NCI-H226 (cell line): ENCODE data around the gene HOXD11.

Experiments
- DNase-seq: peaks from one replicate; pipeline ENCODE4 v3.0.0-alpha.2; 2015

The HOXD11 gene

DNA sequence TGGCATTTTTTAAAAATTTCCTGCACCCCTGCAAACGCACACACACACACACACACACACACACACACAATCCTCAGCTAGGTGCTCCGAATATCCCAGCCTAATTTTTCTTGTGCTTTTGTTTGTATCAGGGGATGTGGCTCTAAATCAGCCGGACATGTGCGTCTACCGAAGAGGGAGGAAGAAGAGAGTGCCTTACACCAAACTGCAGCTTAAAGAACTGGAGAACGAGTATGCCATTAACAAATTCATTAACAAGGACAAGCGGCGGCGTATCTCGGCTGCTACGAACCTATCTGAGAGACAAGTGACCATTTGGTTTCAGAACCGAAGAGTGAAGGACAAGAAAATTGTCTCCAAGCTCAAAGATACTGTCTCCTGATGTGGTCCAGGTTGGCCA is 12.7 kb upstream of the HOXD11 start:
- DNase-seq, result no peak

DNA sequence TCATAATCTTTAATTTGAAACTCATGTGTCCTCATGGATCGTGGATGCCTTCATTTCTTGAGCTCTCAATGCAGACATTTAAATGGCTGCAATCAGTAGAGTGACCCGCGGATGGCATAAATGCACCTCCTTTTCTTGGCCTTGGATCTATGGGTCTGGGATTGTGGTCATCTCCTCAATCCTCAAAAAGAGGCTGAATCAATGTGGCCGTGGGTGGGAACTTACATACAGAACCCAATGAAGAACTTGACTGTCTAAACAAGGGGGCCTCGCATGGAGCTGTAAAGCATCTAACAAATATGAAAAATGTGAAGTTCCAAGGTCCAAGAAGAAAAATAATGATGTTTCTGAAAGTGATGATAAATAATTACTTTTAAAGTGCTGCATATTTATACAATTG is 11.7 kb upstream of the HOXD11 start:
- no peak for DNase-seq

DNA sequence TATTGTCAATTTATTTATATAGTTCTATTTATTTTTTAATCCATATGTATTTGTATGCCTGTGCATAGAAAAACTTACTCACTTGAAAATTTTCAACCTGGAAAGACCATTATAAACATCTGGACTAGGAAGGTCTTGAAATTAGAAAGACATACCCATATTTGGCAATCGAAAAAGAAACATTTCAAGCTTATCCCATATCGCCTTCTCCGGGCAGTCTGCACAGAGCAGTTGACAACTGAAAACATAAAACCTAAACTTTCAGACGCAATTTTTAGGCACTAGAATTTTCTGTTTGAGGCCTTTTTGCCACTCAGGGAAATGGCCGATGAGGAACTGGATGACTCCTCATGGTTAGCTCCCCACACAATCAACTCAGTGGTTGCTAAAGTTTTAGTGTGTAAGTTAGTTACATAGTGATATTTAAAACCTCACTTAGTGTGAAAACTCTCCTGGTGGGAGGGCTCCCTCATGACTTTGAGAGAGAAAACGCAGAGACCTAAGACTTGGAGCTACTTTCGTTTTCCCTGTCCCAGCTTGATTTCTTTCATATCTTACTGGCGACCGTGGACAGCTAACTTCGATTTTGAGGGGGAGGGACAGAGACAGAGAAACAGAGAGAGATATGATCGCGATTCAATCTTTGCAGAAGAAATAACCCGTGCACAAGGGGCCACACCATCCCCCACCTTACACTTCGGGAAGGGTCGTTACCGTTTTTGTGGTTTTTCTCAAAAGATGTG is 10.7 kb upstream of the HOXD11 start:
- no peak for DNase-seq

DNA sequence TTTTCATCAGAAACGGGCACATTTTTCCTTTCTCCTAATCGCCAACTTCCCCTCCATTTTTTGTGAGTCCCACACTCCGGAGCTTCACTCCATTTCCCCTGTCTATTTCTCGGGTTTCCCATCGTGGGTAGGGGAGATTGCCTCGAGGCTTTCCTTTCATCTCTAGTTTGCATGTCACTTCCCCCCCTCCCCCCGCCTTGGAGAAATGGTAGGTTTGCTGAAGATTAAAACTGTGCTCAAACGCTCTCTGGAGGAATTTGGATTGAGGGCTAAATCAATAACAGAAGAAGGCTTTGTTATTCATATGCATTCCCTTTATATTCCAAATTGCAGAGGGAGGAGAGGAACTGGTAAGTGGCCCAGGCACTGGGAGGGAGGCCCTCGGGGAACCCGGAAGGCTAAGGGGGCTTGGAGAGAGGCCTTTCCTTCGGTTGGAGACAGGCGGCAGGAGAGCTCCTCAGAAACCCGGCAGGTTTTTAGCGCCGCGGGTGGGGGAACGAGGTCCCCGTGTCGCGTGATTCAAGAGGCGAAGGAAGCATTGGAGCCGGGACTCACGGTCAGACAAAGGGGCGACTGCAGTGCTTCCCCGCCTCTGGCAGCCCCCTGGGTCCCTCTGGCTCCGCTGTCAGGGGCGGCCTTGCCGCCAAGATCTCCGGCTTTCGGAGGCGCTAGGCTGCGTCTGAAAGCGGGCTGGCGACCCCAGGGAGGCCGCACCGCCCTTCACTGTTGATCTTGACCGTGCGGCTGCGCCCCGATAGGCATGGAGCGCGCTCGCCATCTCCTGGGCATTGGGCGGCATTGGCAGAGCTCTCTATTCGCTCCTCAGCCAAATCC is 9.9 kb upstream of the HOXD11 start:
- DNase-seq, result peak; percentile 51

DNA sequence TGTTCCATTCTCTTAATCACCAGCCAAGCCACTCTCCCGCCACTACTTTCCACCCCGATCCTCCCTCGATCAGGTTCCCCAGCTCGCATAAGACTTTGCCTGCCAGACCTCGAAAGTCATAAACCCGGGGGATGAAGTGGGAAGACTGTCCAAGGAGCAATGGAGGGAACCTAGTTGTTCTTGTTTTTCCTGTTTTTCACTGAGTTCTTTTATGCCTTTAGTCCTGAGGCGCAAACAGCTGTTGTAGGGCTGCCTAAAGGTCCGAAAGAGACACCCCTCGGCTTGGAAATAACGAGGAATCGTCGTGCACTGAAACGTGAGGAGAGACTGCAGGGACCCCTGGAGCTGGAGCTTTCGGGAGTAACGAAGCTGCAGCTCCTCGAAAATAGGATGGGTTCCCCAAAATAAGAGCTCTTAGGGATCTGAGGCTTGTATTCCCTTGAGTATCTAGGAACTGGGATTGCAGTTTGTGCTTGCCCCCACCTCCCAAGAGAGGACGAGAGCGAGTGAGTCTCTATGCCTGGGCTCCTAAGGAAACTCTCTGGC is 9.2 kb upstream of the HOXD11 start:
- DNase-seq, result no peak

DNA sequence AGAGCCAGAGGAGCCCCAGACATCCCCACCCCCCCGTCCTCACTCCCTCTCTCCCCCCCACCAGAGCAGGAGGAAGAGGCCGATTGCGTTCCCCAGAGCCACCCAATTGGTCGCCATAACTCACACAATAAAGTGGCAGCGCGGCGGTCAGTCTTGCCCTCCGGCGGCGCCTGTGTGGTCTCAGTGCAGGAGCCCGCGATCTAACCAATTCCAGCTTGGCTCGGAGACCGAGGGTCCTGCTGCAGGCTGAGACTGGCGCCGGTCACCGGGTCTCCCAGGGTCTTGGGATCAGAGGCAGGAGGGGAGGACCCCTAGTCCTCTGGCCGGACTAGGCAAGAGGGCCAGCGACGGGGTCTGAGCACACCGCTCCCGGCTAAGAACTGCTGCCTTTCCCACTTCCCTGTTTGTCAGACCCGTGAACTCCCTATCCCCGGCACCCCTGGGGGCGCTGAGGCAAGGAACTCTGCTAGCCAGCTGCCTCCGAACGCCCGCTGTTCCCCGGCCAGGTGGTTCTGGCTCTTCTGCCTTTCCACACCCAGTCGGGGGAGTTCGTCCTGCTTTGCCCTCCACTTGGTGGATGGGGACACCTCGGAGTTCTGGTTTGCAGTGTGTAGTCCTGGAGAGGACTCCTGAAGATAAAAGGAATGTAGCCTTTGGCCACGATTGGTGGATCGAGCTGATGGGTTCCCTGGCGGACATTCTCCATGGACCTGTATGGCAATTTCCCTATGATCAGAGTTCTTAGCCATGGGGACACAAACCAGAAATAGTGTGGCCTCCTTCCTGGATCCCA is 8.5 kb upstream of the HOXD11 start:
- no peak for DNase-seq

DNA sequence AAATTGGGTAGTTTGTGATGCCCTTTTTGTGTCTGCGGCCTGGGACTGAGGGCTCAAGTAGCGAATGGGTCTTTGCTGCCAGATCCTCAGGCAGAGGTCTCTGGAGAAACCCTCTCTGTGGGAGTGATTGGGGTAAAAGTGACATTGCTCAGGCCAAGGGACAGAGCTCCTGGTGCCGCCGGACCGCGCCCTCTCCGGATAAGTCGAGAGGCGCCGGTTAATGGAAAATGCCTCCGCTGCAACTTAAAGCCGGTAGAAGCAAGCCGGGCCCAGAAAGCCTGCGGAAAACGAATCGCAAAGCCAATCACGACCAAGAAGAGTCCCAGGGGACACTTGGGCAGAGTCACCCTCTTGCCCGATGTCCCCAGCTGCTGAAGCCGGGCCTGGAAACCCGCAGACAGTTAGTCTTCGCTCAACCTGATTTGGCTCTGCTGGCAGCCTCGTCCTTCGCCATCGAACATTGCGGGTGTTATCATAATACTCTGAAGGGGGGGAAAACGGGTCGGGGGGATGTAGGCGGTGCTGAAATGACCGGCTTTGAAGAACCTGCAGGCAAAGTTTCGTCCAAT is 7.8 kb upstream of the HOXD11 start:
- no peak for DNase-seq

DNA sequence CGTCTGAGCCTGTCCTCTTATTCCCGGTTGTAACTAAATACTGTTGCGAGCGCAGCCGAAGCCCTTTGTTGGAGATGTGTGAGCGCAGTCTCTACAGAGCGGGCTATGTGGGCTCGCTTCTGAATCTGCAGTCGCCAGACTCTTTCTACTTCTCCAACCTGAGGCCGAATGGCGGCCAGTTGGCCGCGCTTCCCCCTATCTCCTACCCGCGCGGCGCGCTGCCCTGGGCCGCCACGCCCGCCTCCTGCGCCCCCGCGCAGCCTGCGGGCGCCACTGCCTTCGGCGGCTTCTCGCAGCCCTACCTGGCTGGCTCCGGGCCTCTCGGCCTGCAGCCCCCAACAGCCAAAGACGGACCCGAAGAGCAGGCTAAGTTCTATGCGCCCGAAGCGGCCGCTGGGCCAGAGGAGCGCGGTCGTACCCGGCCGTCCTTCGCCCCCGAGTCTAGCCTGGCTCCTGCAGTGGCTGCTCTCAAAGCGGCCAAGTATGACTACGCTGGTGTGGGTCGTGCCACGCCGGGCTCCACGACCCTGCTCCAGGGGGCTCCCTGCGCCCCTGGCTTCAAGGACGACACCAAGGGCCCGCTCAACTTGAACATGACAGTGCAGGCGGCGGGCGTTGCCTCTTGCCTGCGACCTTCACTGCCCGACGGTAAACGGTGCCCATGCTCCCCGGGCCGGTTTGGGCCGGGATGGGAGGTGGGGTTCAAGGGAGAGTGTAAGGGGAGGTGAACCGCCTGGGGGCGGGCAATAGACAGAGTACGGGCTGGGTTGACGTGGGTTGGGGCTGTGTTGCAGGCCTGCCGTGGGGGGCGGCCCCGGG is 7.1 kb upstream of the HOXD11 start, which contains the start of gene HOXD12:
Gene HOXD12 (plus strand): TSS at position 68 of the 819 bp plus-strand sequence. CDS start 7 bp downstream, at position 75.
- no peak for DNase-seq

DNA sequence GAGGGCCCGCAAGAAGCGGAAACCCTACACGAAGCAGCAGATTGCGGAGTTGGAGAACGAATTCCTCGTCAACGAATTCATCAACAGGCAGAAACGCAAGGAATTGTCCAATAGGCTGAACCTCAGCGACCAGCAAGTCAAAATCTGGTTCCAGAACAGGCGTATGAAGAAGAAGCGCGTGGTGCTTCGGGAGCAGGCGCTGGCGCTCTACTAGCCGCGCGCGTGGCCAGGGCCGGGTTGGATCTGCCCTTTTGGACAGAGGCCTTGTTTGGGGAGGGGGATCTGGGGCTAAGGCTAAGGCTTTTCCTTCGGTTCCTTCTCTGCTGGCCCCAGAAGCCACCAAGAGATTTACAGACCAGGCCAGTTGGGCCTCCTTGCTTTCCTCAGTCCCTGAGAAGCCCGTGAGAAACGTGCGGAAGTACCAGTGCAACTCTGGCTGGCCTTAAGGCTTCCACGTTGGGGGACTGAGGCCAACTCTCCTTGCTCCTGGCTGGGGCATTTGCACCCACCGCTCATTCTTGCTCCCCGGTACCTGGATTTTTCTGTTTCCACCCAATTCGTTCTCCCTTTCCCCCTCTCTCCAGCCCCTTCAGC is 6.4 kb upstream of the HOXD11 start:
- DNase-seq, result no peak

DNA sequence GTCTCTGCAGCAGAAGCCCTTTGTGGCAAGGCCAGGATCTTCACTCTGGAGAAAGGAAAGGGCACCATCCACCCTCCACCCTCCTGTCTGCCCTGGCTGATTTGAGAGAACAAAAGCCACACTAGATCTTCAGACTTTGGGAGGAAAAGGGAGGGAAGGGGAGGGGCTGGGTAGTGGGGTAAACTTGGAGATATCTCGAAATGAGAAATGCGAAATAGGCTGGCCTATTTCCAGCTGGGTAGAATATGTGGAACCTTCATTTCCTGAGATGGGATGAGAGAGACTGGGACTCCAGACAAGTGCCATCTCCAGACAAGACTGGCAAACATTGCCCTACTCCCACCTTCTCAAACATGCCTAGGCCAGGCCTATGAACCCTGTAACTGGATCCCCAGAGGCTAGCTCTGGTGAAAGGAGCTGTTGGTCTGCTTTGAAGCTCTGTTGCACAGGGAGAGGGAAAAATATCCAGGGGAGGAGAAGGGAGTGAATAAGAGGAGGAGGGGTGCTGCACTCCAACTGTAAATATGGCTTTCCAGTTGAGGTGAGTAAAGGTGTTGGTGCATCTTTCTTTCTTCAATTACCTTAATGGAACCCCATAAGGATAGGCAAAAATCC is 5.8 kb upstream of the HOXD11 start:
- no peak for DNase-seq

DNA sequence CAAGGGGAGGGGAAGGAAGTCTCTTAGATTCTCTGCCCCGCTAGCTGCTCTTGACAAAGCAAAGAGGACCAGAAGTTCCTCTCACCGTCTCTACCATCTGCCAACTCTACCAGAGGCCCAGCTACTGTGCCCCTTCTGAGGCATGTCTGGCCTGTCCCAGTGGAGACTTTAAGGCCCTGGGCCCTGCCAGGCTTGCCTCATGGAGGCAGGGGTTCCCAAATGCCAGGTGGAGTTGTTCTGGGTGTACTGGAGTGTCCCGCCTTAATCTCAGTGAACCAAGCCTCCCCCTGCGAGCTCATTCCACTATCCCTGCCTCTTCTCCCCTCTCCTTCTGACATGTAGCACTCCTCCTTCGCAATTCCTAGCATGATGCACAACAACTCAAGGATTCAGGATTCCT is 5.2 kb upstream of the HOXD11 start:
- DNase-seq, result no peak

DNA sequence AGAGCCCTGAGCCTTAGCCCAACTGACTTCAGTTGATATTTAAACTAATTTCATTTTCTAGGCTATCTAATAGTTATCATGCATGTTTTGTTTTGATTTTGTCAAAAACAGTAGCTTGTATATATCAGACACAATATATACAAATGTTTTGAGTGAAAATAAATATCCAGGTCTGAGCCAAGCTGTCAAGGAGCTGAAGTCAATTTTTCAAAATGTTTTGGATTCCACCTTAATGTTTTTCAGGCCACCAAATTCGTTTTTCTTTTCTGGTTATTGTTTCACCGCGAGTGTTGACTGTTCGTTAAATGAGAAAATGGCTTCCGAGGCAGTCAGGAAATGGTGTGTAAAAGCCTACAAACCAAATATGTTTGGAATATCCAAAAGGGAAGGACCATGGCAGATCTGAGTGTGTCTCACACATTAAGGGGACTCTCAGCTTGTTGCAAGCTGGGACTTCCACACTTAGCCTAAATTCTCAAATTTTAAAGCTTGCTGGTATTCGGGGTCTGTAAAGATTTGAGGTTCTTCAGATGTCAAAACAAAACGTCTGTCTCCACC is 4.7 kb upstream of the HOXD11 start:
- DNase-seq, result no peak

DNA sequence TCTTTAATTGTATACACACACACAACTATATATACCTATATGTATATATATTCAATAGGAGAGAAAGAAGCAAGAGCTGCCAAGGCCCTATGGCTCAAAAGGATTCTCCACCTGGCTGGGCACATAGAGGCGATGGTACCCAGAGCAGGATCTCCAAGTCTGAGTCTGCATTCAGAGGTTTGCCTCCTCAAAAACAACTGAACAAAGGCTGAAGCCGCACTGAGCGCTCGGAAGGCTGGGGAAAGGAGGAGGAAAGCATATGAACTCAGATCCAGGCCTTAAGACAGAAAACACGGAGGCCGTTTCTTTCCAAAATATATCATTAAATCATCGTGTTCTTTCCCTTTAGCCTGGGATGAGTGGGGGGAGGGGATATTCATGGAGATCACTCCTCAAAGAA is 3.9 kb upstream of the HOXD11 start:
- DNase-seq, result no peak

DNA sequence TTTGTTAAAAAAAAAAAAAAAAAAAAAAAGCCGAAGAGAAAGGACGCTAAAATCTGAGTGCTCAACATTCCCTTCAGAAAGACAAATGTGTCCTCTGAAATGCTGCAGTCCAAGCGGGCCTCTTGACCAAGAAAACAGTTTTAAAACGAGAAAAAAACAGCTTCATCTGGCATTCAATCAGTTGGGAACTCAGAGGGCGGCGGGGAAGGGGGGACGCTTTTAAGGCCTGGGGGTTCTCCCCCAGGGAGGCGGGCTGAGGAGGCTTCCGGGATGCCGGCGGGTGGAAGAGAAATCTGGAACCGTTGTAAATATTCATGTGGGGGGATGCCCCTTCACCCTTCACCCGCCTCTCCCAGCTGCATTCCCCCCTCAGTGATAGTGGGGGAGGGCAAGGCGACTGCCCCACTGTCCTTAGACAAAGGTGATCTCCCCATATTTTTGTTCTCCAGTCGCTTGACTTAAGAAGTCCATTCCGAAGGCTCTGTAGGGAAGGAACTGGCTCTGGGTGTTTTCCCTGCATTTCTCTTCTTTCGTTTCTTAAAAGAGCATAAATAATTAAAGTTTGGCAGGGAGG is 3.3 kb upstream of the HOXD11 start:
- no peak for DNase-seq

DNA sequence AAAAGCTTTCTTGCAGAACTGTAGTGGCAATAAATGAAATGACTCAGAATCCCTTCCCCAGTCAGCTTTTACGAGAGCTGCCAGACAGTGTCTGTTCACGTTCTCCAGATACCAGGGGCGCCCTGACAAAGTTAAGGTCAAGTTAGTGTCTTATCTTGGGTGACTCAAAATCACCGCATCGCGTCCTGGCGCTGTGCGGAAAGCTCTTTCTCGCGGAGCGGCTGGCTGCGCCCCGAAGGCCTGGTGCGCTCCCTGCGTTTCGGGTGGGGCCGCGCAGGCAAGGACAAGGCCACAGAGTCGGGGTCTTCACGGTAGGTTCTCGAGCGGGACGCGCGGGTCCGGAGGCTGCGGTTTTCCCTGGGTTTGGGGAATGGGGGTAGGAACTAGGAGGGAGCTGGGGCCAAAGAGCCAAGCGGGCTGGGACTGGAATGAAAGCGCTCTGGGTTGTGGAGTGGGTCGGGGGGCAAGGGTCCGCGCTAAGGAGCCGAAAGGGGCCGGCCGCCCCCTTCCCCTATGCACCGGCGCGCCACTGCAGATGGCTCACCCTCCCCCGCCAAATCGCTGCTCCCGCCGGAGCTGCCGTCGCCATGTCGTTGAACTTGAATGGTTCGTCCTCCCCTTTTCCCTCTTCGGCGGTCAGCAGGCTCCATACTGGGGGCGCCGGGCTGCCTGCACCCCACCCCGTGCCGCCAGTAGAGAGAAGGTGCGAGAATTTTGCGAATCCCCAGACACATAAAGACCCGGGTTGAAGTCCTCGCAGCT is 2.6 kb upstream of the HOXD11 start:
- no peak for DNase-seq

DNA sequence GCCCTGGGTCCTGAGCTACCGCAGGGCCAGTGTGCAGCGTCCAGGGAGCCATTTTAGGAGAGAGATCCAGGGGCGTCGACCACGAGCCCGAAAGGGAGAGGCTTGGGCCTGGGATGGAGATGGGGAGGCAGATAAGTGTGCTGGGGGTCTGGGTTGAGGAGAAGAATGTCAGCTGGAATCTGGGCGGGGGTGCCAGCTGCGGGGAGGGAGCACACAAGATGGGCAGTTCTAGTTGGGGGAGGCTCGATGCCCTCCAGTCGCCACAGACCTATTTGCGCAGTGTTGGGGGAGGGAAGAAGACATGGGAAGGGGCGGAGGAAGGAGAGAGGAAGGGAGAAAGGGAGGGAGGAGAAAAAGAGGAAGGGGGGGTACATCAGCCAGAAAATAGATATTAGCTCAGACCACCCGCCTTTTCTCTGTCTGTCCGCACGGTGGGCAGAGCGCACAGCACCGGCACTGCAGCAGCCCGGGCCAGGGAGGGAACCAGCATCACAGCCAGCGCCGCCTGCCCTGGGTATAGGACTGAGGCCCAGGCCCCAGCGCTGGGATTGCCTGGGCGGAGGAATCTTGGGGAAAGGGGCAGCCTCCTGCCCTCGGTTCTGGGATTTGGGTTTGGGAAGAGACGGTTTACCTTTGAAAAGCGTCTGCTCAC is 1.9 kb upstream of the HOXD11 start:
- DNase-seq, result no peak

DNA sequence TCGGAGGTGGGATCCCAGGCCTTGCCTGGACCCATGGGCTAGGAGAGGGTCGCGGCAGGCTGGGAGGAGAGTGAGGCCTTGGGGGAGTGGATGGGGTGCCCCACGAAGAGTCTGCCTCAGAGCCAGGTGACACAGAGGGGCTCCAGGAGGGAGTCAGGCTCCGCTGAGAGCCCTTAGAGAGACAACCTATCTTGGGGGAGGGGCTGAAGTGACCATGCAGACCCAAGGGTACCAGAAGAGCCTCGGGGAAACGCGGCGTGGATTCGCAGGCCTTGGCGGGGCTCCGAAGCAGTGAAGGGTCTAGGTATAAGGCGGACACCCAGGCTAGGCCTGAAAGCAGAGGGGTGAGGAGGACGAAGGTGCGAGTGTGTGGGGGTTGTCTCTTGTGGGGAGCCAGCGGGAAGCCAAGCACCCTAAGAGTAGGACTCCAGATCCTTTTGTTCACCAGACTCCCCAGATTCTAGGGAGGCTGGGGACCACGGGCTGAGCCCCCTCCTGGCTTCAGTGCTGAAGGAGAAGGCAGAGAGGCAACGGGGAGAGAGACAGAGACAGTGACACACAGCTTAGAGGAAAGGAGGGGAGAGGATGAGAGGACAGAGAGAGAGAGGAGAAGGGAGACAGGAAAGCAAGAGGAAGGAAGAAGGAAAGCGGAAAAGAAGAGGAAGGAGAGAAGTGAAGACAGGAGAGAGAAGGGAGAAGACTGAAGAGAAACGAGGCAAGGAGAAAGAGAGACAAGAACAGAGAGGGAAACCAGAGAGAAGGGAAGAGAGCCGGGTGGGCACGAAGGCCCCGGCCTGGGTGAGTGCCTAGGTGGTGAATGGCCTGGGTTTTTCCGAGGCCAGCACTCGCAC is 1.1 kb upstream of the HOXD11 start:
- no peak for DNase-seq

DNA sequence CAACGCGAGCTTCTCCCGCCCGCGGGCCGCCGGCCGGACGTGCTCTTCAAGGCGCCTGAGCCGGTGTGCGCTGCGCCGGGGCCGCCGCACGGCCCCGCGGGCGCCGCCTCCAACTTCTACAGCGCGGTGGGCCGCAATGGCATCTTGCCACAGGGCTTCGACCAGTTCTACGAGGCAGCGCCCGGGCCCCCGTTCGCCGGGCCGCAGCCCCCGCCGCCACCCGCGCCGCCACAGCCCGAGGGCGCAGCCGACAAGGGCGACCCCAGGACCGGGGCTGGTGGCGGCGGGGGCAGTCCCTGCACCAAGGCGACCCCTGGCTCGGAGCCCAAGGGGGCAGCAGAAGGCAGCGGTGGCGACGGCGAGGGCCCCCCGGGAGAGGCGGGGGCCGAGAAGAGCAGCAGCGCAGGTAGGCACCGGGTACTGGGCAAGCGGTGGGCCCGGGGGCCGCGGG is 676 bp downstream of the HOXD11 start:
- DNase-seq, result no peak
